ENCODE data around the gene CYTH1.
A peak's percentile ranks its signal among the peaks of the same experiment; 100 is the strongest.

Gene CYTH1

GRCh38 chr17:78805301-78805700 is 23.2 kb upstream of the CYTH1 start:
- DNase-seq (ENCODE audit: low read depth, low spot score): peak; percentile 29

DNA sequence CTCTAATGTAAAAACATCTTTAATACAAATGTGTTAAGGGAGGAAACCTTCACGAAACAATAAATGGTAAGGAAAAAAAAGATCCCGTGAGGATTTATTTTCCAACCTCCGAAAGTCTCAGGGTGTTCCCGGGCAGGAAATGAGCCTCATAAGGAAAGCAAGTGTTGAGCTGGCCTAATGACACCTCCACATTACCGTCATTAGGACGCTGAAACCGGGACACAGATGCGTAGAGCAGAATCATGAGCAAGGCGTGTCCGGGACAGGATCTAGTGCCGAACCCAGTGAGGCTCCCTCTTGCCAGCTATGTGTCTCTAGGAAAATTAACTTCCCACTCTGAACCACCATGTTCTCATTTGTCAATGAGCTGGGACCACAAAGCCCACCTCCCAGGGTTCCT is 22.7 kb upstream of the CYTH1 start:
- DNase-seq (ENCODE audit: low read depth, low spot score): no peak

DNA sequence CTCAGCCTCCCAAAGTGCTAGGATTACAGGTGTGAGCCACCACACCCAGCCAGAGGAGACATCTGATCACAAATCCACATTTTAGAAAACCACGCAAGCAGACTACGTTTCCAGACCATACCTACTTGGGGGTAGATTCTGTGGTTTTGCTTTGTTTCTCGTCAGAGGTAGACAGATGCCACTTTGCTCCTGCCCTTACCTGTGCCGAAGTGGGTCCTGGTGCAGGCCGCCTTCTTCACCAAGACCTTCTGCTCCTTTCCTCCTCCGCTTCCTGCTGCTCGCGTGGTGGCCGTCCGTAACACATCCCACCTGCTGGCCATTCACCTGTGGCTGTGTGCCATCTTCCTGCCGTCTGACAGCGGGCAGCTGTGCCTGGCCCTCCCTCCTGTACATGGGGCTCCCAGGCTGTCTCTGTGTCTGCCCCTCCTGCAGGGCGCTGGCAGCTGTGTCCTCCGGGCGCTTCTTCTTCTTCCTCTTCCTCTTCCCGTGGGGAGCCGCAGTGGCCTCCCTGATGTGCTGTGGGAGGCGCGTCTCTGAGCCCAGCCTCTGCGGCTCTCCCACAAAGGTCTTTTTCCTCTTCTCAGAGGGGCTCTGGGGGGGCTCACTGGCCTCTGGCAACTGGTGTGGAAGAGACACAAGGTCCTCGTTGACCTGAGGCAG is 21.2 kb upstream of the CYTH1 start:
- DNase-seq (ENCODE audit: low read depth, low spot score): no peak

DNA sequence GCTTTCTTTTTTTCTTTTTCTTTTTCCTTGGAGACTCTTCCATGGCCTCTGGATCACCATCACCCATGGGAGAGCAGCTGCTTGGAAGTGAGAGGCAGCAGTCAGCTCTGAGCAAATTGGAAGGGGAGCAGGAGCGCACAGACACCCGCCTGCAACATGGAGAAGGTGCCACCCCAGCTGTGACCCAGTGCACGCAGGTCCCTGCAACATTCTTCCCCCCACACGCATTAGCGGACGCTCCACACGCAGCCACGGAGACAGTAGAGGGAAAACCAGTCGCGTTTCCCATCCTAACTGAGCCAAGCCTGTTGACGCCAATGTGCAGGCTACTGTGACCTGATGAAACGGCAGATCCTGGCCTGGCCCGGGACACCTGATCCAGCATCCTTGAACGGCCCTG is 20.4 kb upstream of the CYTH1 start:
- DNase-seq (ENCODE audit: low read depth, low spot score): no peak

DNA sequence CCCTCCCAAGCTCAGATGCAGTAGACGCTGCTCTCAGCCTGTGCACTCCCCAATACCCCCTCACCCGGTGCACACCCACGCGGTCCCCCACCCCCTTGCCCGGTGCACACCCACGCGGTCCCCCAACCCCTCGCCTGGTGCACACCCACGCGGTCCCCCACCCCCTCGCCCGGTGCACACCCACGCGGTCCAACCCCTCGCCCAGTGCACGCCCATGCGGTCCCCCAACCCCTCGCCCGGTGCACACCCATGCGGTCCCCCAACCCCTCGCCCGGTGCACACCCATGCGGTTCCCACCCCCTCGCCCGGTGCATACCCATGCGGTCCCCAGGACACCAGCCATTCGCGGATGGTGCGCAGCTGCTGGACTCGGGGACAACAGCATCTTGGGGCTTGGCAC is 19.9 kb upstream of the CYTH1 start:
- DNase-seq (ENCODE audit: low read depth, low spot score): no peak

DNA sequence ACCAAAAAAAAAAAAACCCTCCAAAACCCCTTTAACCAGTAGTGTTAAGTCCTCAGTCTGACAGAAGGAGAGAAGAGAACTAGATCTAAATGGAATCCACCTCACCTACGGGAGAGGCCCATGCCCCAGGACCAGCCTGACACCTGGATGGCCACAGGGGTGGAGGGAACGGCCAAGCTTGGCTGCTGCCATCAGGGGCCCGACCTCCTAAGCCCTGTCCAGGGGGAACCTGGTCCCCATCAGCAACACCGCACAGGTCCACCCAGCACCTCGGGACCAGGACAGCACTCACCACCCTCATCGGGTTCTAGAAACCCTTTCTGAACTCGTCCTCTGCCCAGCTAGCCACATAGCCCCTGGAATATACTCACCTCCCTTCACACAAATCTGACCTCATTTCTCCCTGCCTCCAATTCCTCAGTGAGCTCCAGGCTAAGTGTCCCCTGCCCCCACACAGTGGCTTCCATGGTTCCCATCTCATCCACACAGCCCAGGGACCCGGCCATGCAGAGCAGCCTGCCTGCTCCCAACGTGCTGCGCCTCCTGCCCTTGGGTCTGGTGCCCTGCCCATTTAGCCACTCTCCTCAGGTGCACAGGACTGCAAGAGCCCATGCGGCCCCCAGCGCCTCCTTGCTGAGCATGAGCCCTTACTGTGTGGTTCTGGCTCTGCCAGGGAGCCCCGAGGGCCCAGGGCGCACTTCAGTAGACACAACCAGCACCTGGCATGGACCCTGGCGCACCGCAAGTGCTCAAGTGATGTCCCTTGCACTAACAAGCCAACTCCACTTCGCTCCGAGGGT is 18.3 kb upstream of the CYTH1 start:
- DNase-seq (ENCODE audit: low read depth, low spot score): no peak

GRCh38 chr17:78798695-78799559 is 16.9 kb upstream of the CYTH1 start:
- no peak for DNase-seq (ENCODE audit: low read depth, low spot score)

GRCh38 chr17:78797691-78798585 is 15.9 kb upstream of the CYTH1 start:
- DNase-seq (ENCODE audit: low read depth, low spot score): no peak

- no peak for DNase-seq (ENCODE audit: low read depth, low spot score)
These were observed 15.1 kb upstream of the CYTH1 start for GRCh38 chr17:78797213-78797612.

GRCh38 chr17:78796517-78796900 is 14.4 kb upstream of the CYTH1 start:
- DNase-seq (ENCODE audit: low read depth, low spot score): no peak

GRCh38 chr17:78795861-78796516 is 13.9 kb upstream of the CYTH1 start:
- no peak for DNase-seq (ENCODE audit: low read depth, low spot score)

- no peak for DNase-seq (ENCODE audit: low read depth, low spot score)
These were observed 13.0 kb upstream of the CYTH1 start for GRCh38 chr17:78794864-78795640.

DNA sequence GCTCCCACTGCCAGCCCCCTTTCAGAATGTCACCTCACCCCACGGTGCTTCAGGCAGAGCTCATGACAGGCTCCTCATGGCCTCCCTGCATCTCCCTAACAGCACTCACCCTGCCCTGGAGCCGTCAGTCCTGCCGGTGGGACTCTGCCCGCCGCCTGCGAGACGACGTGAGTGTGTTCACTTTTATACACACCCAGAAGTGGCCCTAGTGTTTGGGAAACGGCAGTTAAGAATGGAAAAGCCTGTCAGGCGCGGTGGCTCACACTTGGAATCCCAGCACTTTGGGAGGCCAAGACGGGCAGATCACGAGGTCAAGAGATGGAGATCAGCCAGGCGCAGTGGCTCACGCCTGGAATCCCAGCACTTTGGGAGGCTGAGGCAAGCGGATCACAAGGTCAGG is 12.3 kb upstream of the CYTH1 start:
- no peak for DNase-seq (ENCODE audit: low read depth, low spot score)

GRCh38 chr17:78793968-78794367 is 11.9 kb upstream of the CYTH1 start:
- DNase-seq (ENCODE audit: low read depth, low spot score): no peak

DNA sequence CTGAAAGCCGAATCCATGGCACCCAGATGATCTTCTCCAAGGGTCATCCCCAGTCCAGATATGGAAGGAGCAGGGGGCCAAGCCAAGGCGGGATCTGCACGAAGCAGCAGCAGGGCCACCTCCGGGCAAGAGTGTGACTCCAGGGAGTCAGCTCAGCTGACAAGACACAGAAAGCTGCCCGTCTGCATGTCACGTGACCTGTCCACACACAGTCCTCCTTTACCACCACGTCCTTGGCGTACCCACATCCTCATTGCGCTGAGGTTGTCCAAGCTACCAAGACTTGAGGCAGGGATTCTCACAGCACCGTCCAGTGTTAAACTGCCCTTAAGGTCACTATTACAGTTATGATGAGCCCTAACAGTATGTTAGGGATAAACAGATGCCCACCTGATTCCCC is 11.3 kb upstream of the CYTH1 start:
- DNase-seq (ENCODE audit: low read depth, low spot score): no peak

GRCh38 chr17:78791840-78792709 is 10.0 kb upstream of the CYTH1 start:
- DNase-seq (ENCODE audit: low read depth, low spot score): no peak

GRCh38 chr17:78790552-78790951 is 8.5 kb upstream of the CYTH1 start:
- DNase-seq (ENCODE audit: low read depth, low spot score): no peak

GRCh38 chr17:78789663-78790181 is 7.6 kb upstream of the CYTH1 start:
- DNase-seq (ENCODE audit: low read depth, low spot score): no peak

GRCh38 chr17:78789149-78789662 is 7.1 kb upstream of the CYTH1 start:
- no peak for DNase-seq (ENCODE audit: low read depth, low spot score)
